ENCODE measurements around the gene NGEF. TPM values are rescaled to one million over a fixed set of nuclear protein-coding genes. Genes with fewer than 3 reads are reported as not detected.
A peak's percentile ranks its signal among the peaks of the same experiment; 100 is the strongest.

Gene NGEF
- total and polyA plus RNA-seq, 4 donors = 0.54 to 10.1 (median 2.7) TPM

GRCh38 chr2:232927793-232928550 lies 85.1 kb downstream of the NGEF start:
- no peaks in the 10 kb centered on the region for H3K36me3 ChIP-seq (ENCODE audit: control insufficient read depth in 1 of 2, insufficient read depth in 2 of 2, low read length in 1 of 2)
- H3K4me3 ChIP-seq (ENCODE audit: low read length in 2 of 2) = peak overlapping the region in 1 of 2 donors; percentile 67
- intact Hi-C loops (cut with DNase I) = no loop called here
- no peak overlapping the region for H3K27ac ChIP-seq (ENCODE audit: low read depth in 1 of 2, low read length in 2 of 2)
- H3K4me1 ChIP-seq (ENCODE audit: control insufficient read depth in 1 of 2, insufficient read depth in 2 of 2, low read length in 2 of 2) = no peaks in the 10 kb centered on the region
- DNase-seq (no peak), ATAC-seq (ENCODE audit: low FRiP score) (no peak)
- H3K9me3 ChIP-seq (ENCODE audit: control insufficient read depth, low read length) = peaks cover 2% of the 10 kb centered on the region
- H3K27me3 ChIP-seq (ENCODE audit: control insufficient read depth in 1 of 2, insufficient read depth in 2 of 2, low read length in 1 of 2) = no peaks in the 10 kb centered on the region
- 2 to 3% methylated on average over 64 to 114 of the region's 114 CpGs for WGBS, 2 donors

- ATAC-seq (ENCODE audit: low FRiP score) (peak; percentile 58), DNase-seq (no peak)
- intact Hi-C loops (cut with DNase I) = no loop called here
- Histone ChIP-seq H3K9me3 (ENCODE audit: control insufficient read depth, low read length) (peaks cover 2% of the 10 kb centered on the region), H3K36me3 (ENCODE audit: control insufficient read depth in 1 of 2, insufficient read depth in 2 of 2, low read length in 1 of 2) (no peaks in the 10 kb centered on the region), H3K4me1 (ENCODE audit: control insufficient read depth in 1 of 2, insufficient read depth in 2 of 2, low read length in 2 of 2) (no peaks in the 10 kb centered on the region), H3K4me3 (ENCODE audit: low read length in 2 of 2) (peak overlapping the region in 1 of 2 donors; percentile 67), H3K27me3 (ENCODE audit: control insufficient read depth in 1 of 2, insufficient read depth in 2 of 2, low read length in 1 of 2) (no peaks in the 10 kb centered on the region), H3K27ac (ENCODE audit: low read depth in 1 of 2, low read length in 2 of 2) (no peak overlapping the region)
- 1% methylated on average over 58 to 76 of the region's 76 CpGs for WGBS, 2 donors
These were observed 85.8 kb downstream of the NGEF start for GRCh38 chr2:232927032-232927792.

- H3K4me1 ChIP-seq (ENCODE audit: control insufficient read depth in 1 of 2, insufficient read depth in 2 of 2, low read length in 2 of 2) = no peaks in the 10 kb centered on the region
- ATAC-seq (ENCODE audit: low FRiP score) (no peak), DNase-seq (no peak)
- no peaks in the 10 kb centered on the region for H3K36me3 ChIP-seq (ENCODE audit: control insufficient read depth in 1 of 2, insufficient read depth in 2 of 2, low read length in 1 of 2)
- no peaks in the 10 kb centered on the region for H3K27me3 ChIP-seq (ENCODE audit: control insufficient read depth in 1 of 2, insufficient read depth in 2 of 2, low read length in 1 of 2)
- H3K4me3 ChIP-seq (ENCODE audit: low read length in 2 of 2) = no peak overlapping the region
- no peak overlapping the region for H3K27ac ChIP-seq (ENCODE audit: low read depth in 1 of 2, low read length in 2 of 2)
- peaks cover 2% of the 10 kb centered on the region for H3K9me3 ChIP-seq (ENCODE audit: control insufficient read depth, low read length)
- WGBS, 2 donors = 29 to 30% methylated on average over 13 of the region's 13 CpGs
- intact Hi-C loops (cut with DNase I) = no loop called here
These were observed 86.6 kb downstream of the NGEF start for GRCh38 chr2:232926431-232926939.

GRCh38 chr2:232925821-232926156 lies 87.3 kb downstream of the NGEF start:
- Histone ChIP-seq H3K27me3 (ENCODE audit: control insufficient read depth in 1 of 2, insufficient read depth in 2 of 2, low read length in 1 of 2) (no peaks in the 10 kb centered on the region), H3K4me1 (ENCODE audit: control insufficient read depth in 1 of 2, insufficient read depth in 2 of 2, low read length in 2 of 2) (no peaks in the 10 kb centered on the region), H3K27ac (ENCODE audit: low read depth in 1 of 2, low read length in 2 of 2) (no peak overlapping the region), H3K36me3 (ENCODE audit: control insufficient read depth in 1 of 2, insufficient read depth in 2 of 2, low read length in 1 of 2) (no peaks in the 10 kb centered on the region), H3K4me3 (ENCODE audit: low read length in 2 of 2) (no peak overlapping the region), H3K9me3 (ENCODE audit: control insufficient read depth, low read length) (peaks cover 2% of the 10 kb centered on the region)
- DNase-seq (no peak), ATAC-seq (ENCODE audit: low FRiP score) (no peak)
- intact Hi-C loops (cut with DNase I) = no loop called here
- 46 to 67% methylated on average over 11 of the region's 11 CpGs for WGBS, 2 donors

GRCh38 chr2:232925153-232925820 lies 87.8 kb downstream of the NGEF start:
- DNase-seq = no peak
- no peaks in the 10 kb centered on the region for H3K4me1 ChIP-seq (ENCODE audit: control insufficient read depth in 1 of 2, insufficient read depth in 2 of 2, low read length in 2 of 2)
- intact Hi-C loops (cut with DNase I) = no loop called here
- H3K36me3 ChIP-seq (ENCODE audit: control insufficient read depth in 1 of 2, insufficient read depth in 2 of 2, low read length in 1 of 2) = no peaks in the 10 kb centered on the region
- no peak for ATAC-seq (ENCODE audit: low FRiP score)
- WGBS, 2 donors = 65 to 68% methylated on average over 11 of the region's 11 CpGs
- H3K9me3 ChIP-seq (ENCODE audit: control insufficient read depth, low read length) = peaks cover 2% of the 10 kb centered on the region
- H3K27me3 ChIP-seq (ENCODE audit: control insufficient read depth in 1 of 2, insufficient read depth in 2 of 2, low read length in 1 of 2) = no peaks in the 10 kb centered on the region
- H3K4me3 ChIP-seq (ENCODE audit: low read length in 2 of 2) = no peak overlapping the region
- no peak overlapping the region for H3K27ac ChIP-seq (ENCODE audit: low read depth in 1 of 2, low read length in 2 of 2)

GRCh38 chr2:232924433-232924832 lies 88.6 kb downstream of the NGEF start:
- intact Hi-C loops (cut with DNase I) = no loop called here
- no peak for DNase-seq
- no peak overlapping the region for H3K4me3 ChIP-seq (ENCODE audit: low read length in 2 of 2)
- no peak for ATAC-seq (ENCODE audit: low FRiP score)
- H3K27ac ChIP-seq (ENCODE audit: low read depth in 1 of 2, low read length in 2 of 2) = no peak overlapping the region
- H3K36me3 ChIP-seq (ENCODE audit: control insufficient read depth in 1 of 2, insufficient read depth in 2 of 2, low read length in 1 of 2) = no peaks in the 10 kb centered on the region
- no peaks in the 10 kb centered on the region for H3K4me1 ChIP-seq (ENCODE audit: control insufficient read depth in 1 of 2, insufficient read depth in 2 of 2, low read length in 2 of 2)
- peaks cover 2% of the 10 kb centered on the region for H3K9me3 ChIP-seq (ENCODE audit: control insufficient read depth, low read length)
- H3K27me3 ChIP-seq (ENCODE audit: control insufficient read depth in 1 of 2, insufficient read depth in 2 of 2, low read length in 1 of 2) = no peaks in the 10 kb centered on the region

GRCh38 chr2:232920760-232921159 lies 92.3 kb downstream of the NGEF start:
- H3K27me3 ChIP-seq (ENCODE audit: control insufficient read depth in 1 of 2, insufficient read depth in 2 of 2, low read length in 1 of 2) = no peaks in the 10 kb centered on the region
- WGBS, 2 donors = 54 to 72% methylated on average over 3 of the region's 3 CpGs
- H3K4me3 ChIP-seq (ENCODE audit: low read length in 2 of 2) = no peak overlapping the region
- intact Hi-C loops (cut with DNase I) = no loop called here
- peaks cover 2% of the 10 kb centered on the region for H3K9me3 ChIP-seq (ENCODE audit: control insufficient read depth, low read length)
- H3K4me1 ChIP-seq (ENCODE audit: control insufficient read depth in 1 of 2, insufficient read depth in 2 of 2, low read length in 2 of 2) = no peaks in the 10 kb centered on the region
- no peaks in the 10 kb centered on the region for H3K36me3 ChIP-seq (ENCODE audit: control insufficient read depth in 1 of 2, insufficient read depth in 2 of 2, low read length in 1 of 2)
- no peak overlapping the region for H3K27ac ChIP-seq (ENCODE audit: low read depth in 1 of 2, low read length in 2 of 2)
- ATAC-seq (ENCODE audit: low FRiP score) = no peak
- no peak for DNase-seq

GRCh38 chr2:232920055-232920454 lies 93.0 kb downstream of the NGEF start:
- Histone ChIP-seq H3K4me1 (ENCODE audit: control insufficient read depth in 1 of 2, insufficient read depth in 2 of 2, low read length in 2 of 2) (no peaks in the 10 kb centered on the region), H3K27ac (ENCODE audit: low read depth in 1 of 2, low read length in 2 of 2) (no peak overlapping the region), H3K9me3 (ENCODE audit: control insufficient read depth, low read length) (peaks cover 2% of the 10 kb centered on the region), H3K36me3 (ENCODE audit: control insufficient read depth in 1 of 2, insufficient read depth in 2 of 2, low read length in 1 of 2) (no peaks in the 10 kb centered on the region), H3K27me3 (ENCODE audit: control insufficient read depth in 1 of 2, insufficient read depth in 2 of 2, low read length in 1 of 2) (no peaks in the 10 kb centered on the region), H3K4me3 (ENCODE audit: low read length in 2 of 2) (no peak overlapping the region)
- intact Hi-C loops (cut with DNase I) = no loop called here
- DNase-seq (no peak), ATAC-seq (ENCODE audit: low FRiP score) (no peak)
- WGBS, 2 donors = 78 to 86% methylated on average over 11 of the region's 11 CpGs

Measured in aorta (tissue), 5 donors.